Right lobe of liver (tissue), 4 donors: ENCODE results near the gene SPEM3.
A peak's percentile ranks its signal among the peaks of the same experiment; 100 is the strongest.

Experiments used
- POLR2A ChIP-seq: fragments of 450-650 bp; IDR thresholded peaks from one replicate; pipeline ENCODE4 v1.6.1; 2017; ENCODE audit warnings: antibody characterized with exemption, mild to moderate bottlenecking
- TF ChIP-seq, protein P1 (sequence below), 4 donors: fragments of 200-600 bp in 3 of 4; fragments of 450-650 bp in 1 of 4; IDR thresholded peaks; one replicate each; pipeline versions ENCODE4 v1.5.1 to v1.8.0; 2016 to 2022; ENCODE audit warnings: antibody characterized with exemption in 4 of 4, mild to moderate bottlenecking in 2 of 4
- donor health status: DM: no; HTN: no; CAD: no.
- donor health status: DM: no; HTN: no; CAD: no.
- donor health status: DM: no; HTN: yes; CAD: no.

DNA sequence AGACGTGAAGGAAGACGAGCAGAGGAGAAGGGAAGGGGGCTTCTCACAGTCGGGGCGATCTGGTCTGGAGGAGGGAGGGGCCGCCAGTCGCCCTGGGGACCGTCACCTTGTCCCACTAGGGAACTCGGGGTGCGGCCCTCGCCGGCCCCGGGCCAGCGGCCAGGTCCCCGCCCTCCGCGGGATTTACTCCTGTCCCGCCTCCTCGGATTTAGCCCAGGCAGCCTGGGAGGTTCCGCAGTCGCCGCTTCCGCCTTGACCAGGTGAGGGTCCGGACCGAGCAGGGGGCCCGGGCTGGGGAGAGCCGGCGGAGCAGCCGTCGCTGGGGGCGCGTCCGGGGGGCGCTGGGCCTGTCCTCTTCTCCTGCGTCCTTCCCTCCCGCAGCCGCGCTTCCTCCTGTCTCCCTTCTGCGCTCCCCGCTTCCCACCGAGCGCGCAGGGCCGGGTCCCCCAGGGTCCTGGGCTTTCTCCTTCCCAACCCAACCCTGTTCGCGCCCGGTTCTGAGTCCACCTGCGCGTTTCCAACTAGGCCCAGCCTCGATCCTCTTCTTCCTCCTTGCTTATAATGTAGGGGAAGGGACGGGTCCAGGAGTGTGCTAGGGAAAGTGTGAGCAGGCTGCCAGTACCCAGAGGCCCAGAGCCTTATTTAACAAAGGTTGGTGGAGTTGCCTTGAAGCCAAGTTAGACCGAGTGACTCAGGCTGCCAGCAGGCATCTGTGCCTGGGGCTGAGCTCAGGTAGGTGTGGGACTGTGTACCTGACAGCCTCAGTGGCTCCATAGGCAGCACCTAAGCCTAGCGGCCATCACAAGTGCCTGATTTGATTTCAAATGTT is 47.6 kb upstream of the SPEM3 start, which contains the start of gene TNK1:
- TF ChIP-seq, protein P1, sequence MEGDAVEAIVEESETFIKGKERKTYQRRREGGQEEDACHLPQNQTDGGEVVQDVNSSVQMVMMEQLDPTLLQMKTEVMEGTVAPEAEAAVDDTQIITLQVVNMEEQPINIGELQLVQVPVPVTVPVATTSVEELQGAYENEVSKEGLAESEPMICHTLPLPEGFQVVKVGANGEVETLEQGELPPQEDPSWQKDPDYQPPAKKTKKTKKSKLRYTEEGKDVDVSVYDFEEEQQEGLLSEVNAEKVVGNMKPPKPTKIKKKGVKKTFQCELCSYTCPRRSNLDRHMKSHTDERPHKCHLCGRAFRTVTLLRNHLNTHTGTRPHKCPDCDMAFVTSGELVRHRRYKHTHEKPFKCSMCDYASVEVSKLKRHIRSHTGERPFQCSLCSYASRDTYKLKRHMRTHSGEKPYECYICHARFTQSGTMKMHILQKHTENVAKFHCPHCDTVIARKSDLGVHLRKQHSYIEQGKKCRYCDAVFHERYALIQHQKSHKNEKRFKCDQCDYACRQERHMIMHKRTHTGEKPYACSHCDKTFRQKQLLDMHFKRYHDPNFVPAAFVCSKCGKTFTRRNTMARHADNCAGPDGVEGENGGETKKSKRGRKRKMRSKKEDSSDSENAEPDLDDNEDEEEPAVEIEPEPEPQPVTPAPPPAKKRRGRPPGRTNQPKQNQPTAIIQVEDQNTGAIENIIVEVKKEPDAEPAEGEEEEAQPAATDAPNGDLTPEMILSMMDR (IDR thresholded peaks at IDR 0.05): no peak
- peak; percentile 54 for TF ChIP-seq POLR2A
